IMR-90 (cell line): Measurements from ENCODE around the gene LELP1. TPM values are rescaled to one million over a fixed set of nuclear protein-coding genes. Genes with fewer than 3 reads are reported as not detected.
"Not testable (repeated sequence)": the region's sequence is repeated elsewhere in the genome, so short reads cannot be mapped to it uniquely, and the experiment has no call there.

Experiments used
- ATAC-seq: fragments of 200-7000 bp; cut with Tn5 transposase; 2 replicates; pipeline ENCODE4 v1.9.1; 2020; ENCODE audit warnings: low read depth, mild to moderate bottlenecking, moderate library complexity
- BruUV-seq: library from RNA; stranded (reverse); fragments of 400-500 nt; replicated peaks from 2 replicates; lab custom pipeline; 2021; lab: Mats Ljungman, UMichigan
- CTCF ChIA-PET: fragments of 300-600 bp; formaldehyde crosslinking; extraction: SDS; loops from one replicate; lab custom pipeline; 2021; ENCODE audit warnings: antibody characterized with exemption; lab: Yijun Ruan, JAX
- POLR2A ChIA-PET: fragments of 300-600 bp; sonication (Branson Sonifier 250); formaldehyde crosslinking; loops from one replicate; lab custom pipeline; 2022; ENCODE audit warnings: antibody characterized with exemption; ENCODE audit not compliant: unreplicated experiment; lab: Charles Lee
- DNase-seq: peaks from one replicate; pipeline ENCODE4 v3.0.0; 2013
- H2AFZ ChIP-seq: replicated peaks from 2 replicates; pipeline ENCODE3; 2013; ENCODE audit warnings: low read length, mild to moderate bottlenecking; ENCODE audit not compliant: poor library complexity
- H2AK5ac ChIP-seq: 2 replicates; pipeline ENCODE4 v1.6.1; 2013; ENCODE audit warnings: low read depth, low read length, inconsistent platforms
- H2AK9ac ChIP-seq: replicated peaks from 2 replicates; pipeline ENCODE3; 2013; ENCODE audit warnings: mild to moderate bottlenecking, low read depth, low read length, moderate library complexity; ENCODE audit not compliant: poor library complexity
- H2BK120ac ChIP-seq: 2 replicates; pipeline ENCODE4 v1.6.1; 2013; ENCODE audit warnings: low read depth, low read length, inconsistent platforms
- H2BK15ac ChIP-seq: 3 replicates; pipeline ENCODE4 v1.6.1; 2013; ENCODE audit warnings: low read depth, low read length, inconsistent platforms
- H2BK20ac ChIP-seq: 2 replicates; pipeline ENCODE4 v1.6.1; 2013; ENCODE audit warnings: low read depth, mild to moderate bottlenecking, inconsistent platforms, low read length, moderate library complexity
- H2BK5ac ChIP-seq: 2 replicates; pipeline ENCODE4 v1.6.1; 2013; ENCODE audit warnings: mild to moderate bottlenecking, low read depth, low read length, inconsistent platforms; ENCODE audit not compliant: poor library complexity, severe bottlenecking
- H3K14ac ChIP-seq: replicated peaks from 2 replicates; pipeline ENCODE4 v1.6.1; 2013; ENCODE audit warnings: low read depth, low read length, inconsistent platforms
- H3K18ac ChIP-seq: 2 replicates; pipeline ENCODE4 v1.6.1; 2013; ENCODE audit warnings: low read depth, low read length, control low read depth
- H3K23ac ChIP-seq: 2 replicates; pipeline ENCODE4 v1.6.1; 2013; ENCODE audit warnings: low read depth, low read length, inconsistent platforms
- H3K27ac ChIP-seq: 2 replicates; pipeline ENCODE4 v1.5.1; 2013; ENCODE audit warnings: mild to moderate bottlenecking, control low read depth, low read length; ENCODE audit not compliant: insufficient read depth
- H3K27me3 ChIP-seq: 2 replicates; pipeline ENCODE4 v1.6.1; 2013; ENCODE audit warnings: low read length; ENCODE audit not compliant: control insufficient read depth, insufficient read depth
- H3K36me3 ChIP-seq: 2 replicates; pipeline ENCODE4 v1.6.1; 2013; ENCODE audit warnings: low read length, mixed read lengths; ENCODE audit not compliant: control insufficient read depth, insufficient read depth
- H3K4ac ChIP-seq: 2 replicates; pipeline ENCODE4 v1.6.1; 2013; ENCODE audit warnings: low read depth, low read length, inconsistent platforms
- H3K4me1 ChIP-seq: 2 replicates; pipeline ENCODE4 v1.6.1; 2013; ENCODE audit warnings: low read length, mixed read lengths; ENCODE audit not compliant: control insufficient read depth, insufficient read depth
- H3K4me2 ChIP-seq: 2 replicates; pipeline ENCODE4 v1.6.1; 2013; ENCODE audit warnings: low read depth, mild to moderate bottlenecking, control low read depth, low read length, moderate library complexity
- H3K4me3 ChIP-seq: 2 replicates; pipeline ENCODE4 v1.5.1; 2013; ENCODE audit warnings: low read depth, mild to moderate bottlenecking, control low read depth, low read length, moderate library complexity; ENCODE audit not compliant: insufficient read depth
- H3K56ac ChIP-seq: 2 replicates; pipeline ENCODE4 v1.6.1; 2013; ENCODE audit warnings: low read length, inconsistent platforms; ENCODE audit not compliant: insufficient read depth; ENCODE audit errors: extremely low read depth
- H3K79me1 ChIP-seq, 2 experiments: 2 replicates each; pipeline ENCODE4 v1.6.1; 2013; ENCODE audit warnings: low read length in 2 of 2, inconsistent platforms in 1 of 2, low read depth in 1 of 2
- H3K9ac ChIP-seq: 2 replicates; pipeline ENCODE4 v1.6.1; 2013; ENCODE audit warnings: low read depth, low read length, control low read depth
- H3K9me1 ChIP-seq: 2 replicates; pipeline ENCODE4 v1.6.1; 2013; ENCODE audit warnings: low read length, inconsistent platforms; ENCODE audit not compliant: insufficient read depth
- H3K9me3 ChIP-seq: 2 replicates; pipeline ENCODE4 v1.6.1; 2013; ENCODE audit warnings: low read length; ENCODE audit not compliant: control insufficient read depth, insufficient read depth
- H4K20me1 ChIP-seq: 2 replicates; pipeline ENCODE4 v1.6.1; 2013; ENCODE audit warnings: low read length, inconsistent platforms; ENCODE audit not compliant: insufficient read depth
- H4K5ac ChIP-seq: 2 replicates; pipeline ENCODE4 v1.6.1; 2013; ENCODE audit warnings: mild to moderate bottlenecking, low read depth, low read length, control low read depth
- H4K8ac ChIP-seq, 2 experiments: 2 replicates each; pipeline ENCODE4 v1.6.1; 2013; ENCODE audit warnings: low read depth in 2 of 2, low read length in 2 of 2, control low read depth in 1 of 2, inconsistent platforms in 1 of 2
- H4K91ac ChIP-seq: 2 replicates; pipeline ENCODE4 v1.6.1; 2013; ENCODE audit warnings: low read depth, low read length, inconsistent platforms; ENCODE audit not compliant: insufficient read depth
- FOS ChIP-seq: fragments of 150-350 bp; IDR thresholded peaks from 2 replicates; pipeline ENCODE4 v1.6.1; 2016; ENCODE audit warnings: low read depth, low read length
- MAZ ChIP-seq: IDR thresholded peaks from 2 replicates; pipeline ENCODE4 v1.6.1; 2012; ENCODE audit warnings: low read depth, mild to moderate bottlenecking, low read length, improper control_type of control experiment, moderate library complexity, borderline replicate concordance
- NFE2L2 ChIP-seq: fragments of 150-350 bp; IDR thresholded peaks from 2 replicates; pipeline ENCODE4 v1.6.1; 2016; ENCODE audit warnings: low read depth, mild to moderate bottlenecking, low read length
- RAD21 ChIP-seq: IDR thresholded peaks from 2 replicates; pipeline ENCODE4 v1.6.1; 2012; ENCODE audit warnings: low read length, improper control_type of control experiment
- USF2 ChIP-seq: fragments of 150-350 bp; IDR thresholded peaks from 2 replicates; pipeline ENCODE4 v1.6.1; 2017; ENCODE audit warnings: mild to moderate bottlenecking, antibody characterized with exemption, low read length, low read depth
- WGBS, 2 experiments: methylation state at CpG; one replicate each; pipeline versions ENCODE4 v1.1.5 to v1.1.7; 2013; ENCODE audit warnings: missing lambda C conversion rate in 2 of 2; ENCODE audit not compliant: insufficient read length in 1 of 2; ENCODE audit errors: extremely low coverage in 2 of 2; 5-methylcytosine and 5-hydroxymethylcytosine counted together
- dilution Hi-C: fragments of 300-500 bp; cut with HindIII; formaldehyde crosslinking; loops from one replicate; pipeline ENCODE4 v1.14.3; 2018; ENCODE audit warnings: low sequenced_read_pairs; ENCODE audit not compliant: unreplicated experiment
- in situ Hi-C: fragments of 300-500 bp; cut with MboI; formaldehyde crosslinking; loops from 3 replicates; pipeline ENCODE4 v1.14.3; 2019; ENCODE audit warnings: low sequenced_read_pairs, inconsistent platforms, mixed read lengths
- intact Hi-C: fragments of 100-400 bp; cut with micrococcal nuclease; formaldehyde crosslinking; loops from 2 replicates; pipeline ENCODE4 v1.10.0; 2022
- polyA plus RNA-seq, 3 experiments: library from polyadenylated mRNA; depleted of rRNA; stranded (reverse); fragments of >200 nt; gene quantifications; 2 replicates each; pipeline ENCODE4 v1.2.3, GENCODE V29; 2012; ENCODE audit warnings: low replicate concordance in 1 of 3
- total RNA-seq: library from RNA; depleted of rRNA; stranded (reverse); fragments of >200 nt; gene quantifications from 2 replicates; pipeline ENCODE4 v1.2.3, GENCODE V29; 2012

LELP1 gene
- total and polyA plus RNA-seq, 2 of the 4 experiments (the other 2 are of a cell fraction): not detected

- no peaks in the 10 kb centered on the region for H3K9me1 ChIP-seq
- no peak overlapping the region for H2BK15ac ChIP-seq
- no peak overlapping the region for H4K5ac ChIP-seq
- no peak overlapping the region for H2BK120ac ChIP-seq
- H3K56ac ChIP-seq: no peak overlapping the region
- H3K9me3 ChIP-seq: no peaks in the 10 kb centered on the region
- no CpG with 5 or more reads among the region's 4 CpGs for WGBS, 2 experiments
- H3K4me3 ChIP-seq: no peak overlapping the region
- in situ Hi-C loops (no loop called here), intact Hi-C loops (no loop called here), dilution Hi-C loops (no loop called here)
- H2AK5ac ChIP-seq: no peak overlapping the region
- CTCF ChIA-PET: no interaction called here
- no peak overlapping the region for H4K8ac ChIP-seq
- H4K91ac ChIP-seq: no peak overlapping the region
- no peak overlapping the region for H3K4me2 ChIP-seq
- no peak overlapping the region for H2BK5ac ChIP-seq
- no TSS peak for BruUV-seq
- H3K23ac ChIP-seq: no peak overlapping the region
- DNase-seq (no peak), ATAC-seq (no peak)
- no peak overlapping the region for H3K9ac ChIP-seq
- H3K36me3 ChIP-seq: no peaks in the 10 kb centered on the region
- no peak overlapping the region for H2AK9ac ChIP-seq
- H2BK20ac ChIP-seq: no peak overlapping the region
- POLR2A ChIA-PET: no interaction called here
- H3K27ac ChIP-seq: no peak overlapping the region
- H4K20me1 ChIP-seq: no peaks in the 10 kb centered on the region
- no peaks in the 10 kb centered on the region for H3K27me3 ChIP-seq
- H3K14ac ChIP-seq: no peak overlapping the region
- no peaks in the 10 kb centered on the region for H3K4me1 ChIP-seq
- H3K18ac ChIP-seq: no peak overlapping the region
- TF ChIP-seq USF2 (no peak), FOS (no peak), RAD21 (no peak), NFE2L2 (no peak), MAZ (no peak)
- H3K79me1 ChIP-seq: no peaks in the 10 kb centered on the region
- no peak overlapping the region for H3K4ac ChIP-seq
- no peak overlapping the region for H2AFZ ChIP-seq
Observed at GRCh38 chr1:153180556-153180955, 22.7 kb upstream of the LELP1 start.

- H3K4me2 ChIP-seq, H2AK5ac ChIP-seq, H3K9me1 ChIP-seq, H4K5ac ChIP-seq, H3K4ac ChIP-seq, H2AK9ac ChIP-seq, H4K91ac ChIP-seq, H4K8ac ChIP-seq, H3K27ac ChIP-seq, H4K20me1 ChIP-seq, H3K18ac ChIP-seq, in situ Hi-C loops, intact Hi-C loops, H3K14ac ChIP-seq, H2BK20ac ChIP-seq, dilution Hi-C loops, DNase-seq, ATAC-seq, H3K36me3 ChIP-seq, H3K9ac ChIP-seq, H3K9me3 ChIP-seq, H2BK5ac ChIP-seq, H3K27me3 ChIP-seq, H3K4me1 ChIP-seq, POLR2A ChIA-PET, H3K56ac ChIP-seq, H3K4me3 ChIP-seq, CTCF ChIA-PET, H2BK15ac ChIP-seq, H3K79me1 ChIP-seq, H2BK120ac ChIP-seq, H3K23ac ChIP-seq, H2AFZ ChIP-seq, BruUV-seq: not testable (repeated sequence)
- 57% methylated on average over 2 of the region's 4 CpGs; no CpG with 5 or more reads in 1 of the 2 experiments for WGBS, 2 experiments
Observed at GRCh38 chr1:153188301-153188700, 14.9 kb upstream of the LELP1 start.
